Frontal cortex (tissue), 4 donors: ENCODE measurements around the gene TMEM40. TPM values are rescaled to one million over a fixed set of nuclear protein-coding genes. Genes with fewer than 3 reads are reported as not detected.

ENCODE experiments used
- DNase-seq, 2 donors: peaks; one replicate each; pipeline ENCODE4 v3.0.0; 2012; ENCODE audit warnings: low spot score in 2 of 2
- FAIRE-seq: peaks from 2 replicates; lab custom pipeline; 2012; peaks lifted over from hg19 to GRCh38; lab: Jason Lieb, UNC
- total RNA-seq: library from RNA; depleted of rRNA; stranded (reverse); fragments of >200 nt; gene quantifications from one replicate; pipeline ENCODE4 v1.2.3, GENCODE V29; 2014
- donor health status: control.
- donor health status: control.
- donor health status: control.

TMEM40 gene
- total RNA-seq, 1 donor from 2014 or later: not detected

DNA sequence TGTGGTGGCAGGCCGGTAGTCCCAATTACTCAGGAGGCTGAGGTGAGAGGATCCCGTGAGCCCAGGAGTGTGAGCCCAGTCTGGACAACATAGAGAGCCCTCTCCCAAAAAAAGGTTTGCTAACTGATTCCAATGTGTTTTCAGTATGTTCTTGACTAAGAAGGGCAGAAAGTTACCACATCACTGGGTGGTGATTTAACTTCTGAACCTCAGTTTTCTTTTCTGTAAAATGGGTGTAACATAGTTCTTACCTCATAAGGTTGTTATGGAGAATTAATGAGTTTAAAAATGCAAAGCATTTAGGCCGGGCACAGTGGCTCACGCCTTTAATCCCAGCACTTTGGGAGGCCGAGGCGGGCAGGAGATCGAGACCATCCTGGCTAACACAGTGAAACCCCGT, 66.6 kb downstream of the TMEM40 start:
- FAIRE-seq: no peak
- DNase-seq: no peak

DNA sequence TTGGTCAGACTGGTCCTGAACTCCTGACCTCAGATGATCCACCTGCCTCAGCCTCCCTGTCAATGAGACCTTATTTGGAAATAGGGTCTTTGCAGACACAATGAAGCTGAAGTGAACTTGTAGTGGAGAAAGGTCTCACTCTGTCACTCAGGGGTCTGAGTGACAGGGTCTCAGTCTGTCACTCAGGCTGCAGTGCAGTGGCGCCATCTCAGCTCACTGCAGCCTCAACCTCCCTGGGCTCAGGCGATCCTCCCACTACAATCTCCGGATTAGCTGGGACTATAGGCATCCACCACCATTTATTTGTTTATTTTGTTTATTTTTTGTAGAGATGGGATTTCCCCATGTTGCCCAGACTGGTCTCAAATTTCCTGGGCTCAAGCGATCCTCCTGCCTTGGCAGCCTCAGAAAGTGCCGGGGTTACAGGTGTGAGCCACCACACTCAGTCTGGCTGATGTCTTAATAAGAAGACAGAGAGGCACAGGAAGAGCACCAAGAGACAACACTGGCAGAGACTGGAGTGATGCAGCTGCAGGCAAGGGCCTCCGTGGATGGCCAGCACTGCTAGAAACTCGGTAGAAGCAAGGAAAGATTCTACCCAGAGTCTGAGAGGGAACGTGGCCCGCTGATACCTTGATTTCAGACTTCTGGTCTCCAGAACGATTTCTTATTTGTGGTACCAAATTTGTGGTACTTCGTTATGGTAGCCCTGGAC, 68.9 kb downstream of the TMEM40 start:
- no peak for DNase-seq
- FAIRE-seq: no peak

DNA sequence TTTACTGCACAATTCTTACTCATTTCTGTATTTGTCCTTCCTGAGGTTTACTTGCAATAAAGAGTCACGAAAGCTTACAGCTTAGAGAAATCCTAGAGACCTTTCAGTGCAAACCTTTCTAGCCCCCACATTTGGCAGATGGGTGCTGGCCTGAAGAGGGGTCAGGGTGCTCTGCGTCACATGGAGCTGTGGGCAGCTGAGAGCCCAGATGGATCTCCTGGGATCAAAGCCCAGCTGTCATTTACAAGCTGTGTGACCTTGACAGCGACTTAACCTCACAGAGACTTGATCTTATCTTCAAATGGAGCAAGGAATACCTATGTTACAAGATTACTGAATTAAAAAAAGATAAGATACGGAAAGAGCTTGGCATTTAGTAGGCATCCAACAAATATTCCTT, 71.1 kb downstream of the TMEM40 start:
- FAIRE-seq: no peak

DNA sequence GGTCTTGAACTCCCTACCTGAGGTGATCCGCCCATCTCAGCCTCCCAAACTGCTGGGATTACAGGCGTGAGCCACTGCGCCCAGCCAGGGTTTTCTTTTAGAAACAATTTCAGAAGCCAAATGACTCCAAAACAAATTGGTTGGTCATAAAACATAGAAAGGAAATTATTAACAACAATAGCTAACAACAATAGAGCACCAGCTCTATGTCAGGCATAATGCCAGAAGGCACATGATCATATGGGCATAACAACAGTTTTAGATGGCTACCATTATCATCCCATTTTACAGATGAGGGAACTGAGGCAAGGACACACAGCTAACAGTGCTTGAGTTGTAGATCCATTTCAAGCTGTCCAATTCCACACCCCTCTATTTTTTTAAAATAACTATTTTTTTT, 73.0 kb downstream of the TMEM40 start:
- DNase-seq (no peak), FAIRE-seq (no peak)

More for the DNA sequence above, 71.1 kb downstream of the TMEM40 start:
- no peak for DNase-seq

Other genes with a start within 250 kb of the TMEM40 start
- not detected for gene MKRN2OS, start 213.8 kb downstream of the TMEM40 start, total RNA-seq
- gene MKRN2, start 202.2 kb downstream of the TMEM40 start, total RNA-seq: 35.5 TPM
- gene RAF1, start 95.1 kb downstream of the TMEM40 start, total RNA-seq: 199 TPM
- gene CAND2, start 37.4 kb upstream of the TMEM40 start, total RNA-seq: 11.4 TPM
- 967 TPM for gene RPL32, start 82.3 kb upstream of the TMEM40 start, total RNA-seq